ENCODE results near the gene ATL2.
"Not testable (repeated sequence)": the region's sequence is repeated elsewhere in the genome, so short reads cannot be mapped to it uniquely, and the experiment has no call there.

ATL2 gene

GRCh38 chr2:38322224-38322914 lies 54.7 kb downstream of the ATL2 start:
- no peak for DNase-seq

DNA sequence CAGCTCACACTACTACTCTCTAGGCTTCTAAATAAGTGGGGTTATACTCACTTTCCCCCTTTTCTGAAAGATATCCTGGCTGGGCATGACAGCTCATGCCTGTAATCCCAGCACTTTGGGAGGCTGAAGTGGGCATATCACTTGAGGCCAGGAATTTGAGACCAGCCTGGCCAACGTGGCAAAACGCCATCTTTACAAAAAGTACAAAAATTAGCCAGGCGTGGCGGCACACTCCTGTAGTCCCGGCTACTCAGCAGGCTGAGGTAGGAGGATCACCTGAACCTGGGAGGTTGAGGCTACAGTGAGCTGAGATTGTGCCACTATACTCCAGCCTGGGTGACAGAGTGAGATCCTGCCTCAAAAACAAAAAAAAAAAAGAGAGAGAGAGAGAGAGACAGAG lies 57.8 kb downstream of the ATL2 start:
- not testable (repeated sequence) for DNase-seq

GRCh38 chr2:38317725-38318124 lies 59.3 kb downstream of the ATL2 start:
- DNase-seq: no peak

- DNase-seq: peak; percentile 10
These were observed 61.3 kb downstream of the ATL2 start for GRCh38 chr2:38315707-38316333.

- no peak for DNase-seq
These were observed 68.3 kb downstream of the ATL2 start for GRCh38 chr2:38308821-38309220.

DNA sequence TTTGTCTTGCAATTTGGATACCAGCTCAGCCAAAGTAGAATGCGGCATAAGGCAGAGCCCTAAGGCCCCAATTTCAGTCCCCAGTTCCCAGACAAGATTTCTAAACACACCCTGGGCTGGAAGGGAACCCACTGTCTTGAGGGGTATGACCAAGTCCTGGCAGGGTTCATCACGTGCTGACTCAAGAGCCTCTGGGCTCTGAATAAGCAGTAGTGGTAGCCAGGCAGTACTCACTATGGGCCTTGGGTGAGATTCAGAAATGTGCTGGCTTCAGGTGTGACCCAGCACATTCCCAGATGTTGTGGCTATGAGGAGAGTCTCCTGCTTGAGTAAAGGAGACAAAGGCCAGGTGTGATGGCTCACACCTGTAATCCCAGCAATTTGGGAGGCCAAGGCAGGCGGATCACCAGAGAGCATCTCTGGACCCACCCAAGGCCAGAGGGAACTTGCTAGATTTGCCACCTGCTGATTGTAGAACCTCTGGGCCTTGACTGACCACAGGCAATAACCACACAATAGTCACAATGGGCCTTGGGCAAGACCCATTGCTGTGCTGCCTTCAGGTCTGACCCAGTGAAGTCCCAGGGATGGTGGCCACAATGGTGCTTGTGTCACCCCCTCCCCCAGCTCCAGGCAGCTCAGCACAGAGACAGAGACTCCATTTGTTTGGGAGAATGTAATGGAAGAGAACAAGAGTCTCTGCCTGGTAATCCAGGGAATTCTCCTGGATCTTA lies 74.9 kb downstream of the ATL2 start:
- DNase-seq: no peak

DNA sequence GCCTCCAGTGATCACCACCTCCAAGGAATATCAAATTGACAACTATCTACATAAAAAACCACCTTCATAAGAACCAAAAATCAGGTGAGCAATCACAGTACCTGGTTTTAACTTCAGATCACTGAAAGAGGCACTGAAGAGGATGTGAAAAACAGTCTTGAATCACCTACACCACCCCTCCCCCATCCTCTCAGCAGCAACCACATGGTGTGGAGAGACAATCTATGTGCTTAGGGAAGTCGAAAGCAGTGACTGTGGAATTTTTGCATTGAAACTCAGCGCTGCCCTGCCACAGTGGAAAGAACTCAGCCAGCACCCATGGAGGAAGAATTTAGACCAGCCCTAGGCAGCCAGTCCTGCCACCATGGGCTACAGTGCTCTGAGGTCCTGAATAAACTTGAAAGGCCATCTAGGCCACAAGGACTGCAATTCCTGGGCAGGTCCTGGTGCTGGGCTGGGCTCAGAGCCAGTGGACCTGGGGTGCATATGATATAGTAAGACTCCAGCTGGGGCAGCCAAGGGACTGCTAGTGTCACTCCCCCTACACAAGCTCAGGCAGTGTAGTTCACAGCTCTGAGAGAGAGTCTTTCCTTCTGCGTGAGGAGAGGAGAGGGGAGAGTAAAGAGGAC lies 75.6 kb downstream of the ATL2 start:
- peak; percentile 15 for DNase-seq

DNA sequence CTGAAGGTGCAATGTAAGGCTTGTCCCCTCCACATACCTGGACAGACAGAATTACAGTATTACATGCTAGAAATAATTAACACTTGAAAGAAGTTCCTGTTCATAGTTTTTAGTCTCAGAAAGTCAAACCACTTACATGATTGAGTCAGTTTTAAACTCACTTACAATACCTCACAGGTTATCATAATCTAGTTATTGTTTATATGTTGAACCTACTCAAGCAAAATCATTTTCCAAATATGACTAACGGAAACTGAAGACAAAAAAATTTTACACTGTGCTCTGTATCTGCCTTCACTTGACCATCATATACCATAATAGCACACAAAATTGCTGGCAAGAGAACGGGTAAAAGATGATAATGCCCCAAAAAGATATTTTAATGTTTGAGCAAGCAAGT lies 78.5 kb downstream of the ATL2 start:
- no peak for DNase-seq

- no peak for DNase-seq
These were observed 80.8 kb downstream of the ATL2 start for GRCh38 chr2:38296197-38296780.

DNA sequence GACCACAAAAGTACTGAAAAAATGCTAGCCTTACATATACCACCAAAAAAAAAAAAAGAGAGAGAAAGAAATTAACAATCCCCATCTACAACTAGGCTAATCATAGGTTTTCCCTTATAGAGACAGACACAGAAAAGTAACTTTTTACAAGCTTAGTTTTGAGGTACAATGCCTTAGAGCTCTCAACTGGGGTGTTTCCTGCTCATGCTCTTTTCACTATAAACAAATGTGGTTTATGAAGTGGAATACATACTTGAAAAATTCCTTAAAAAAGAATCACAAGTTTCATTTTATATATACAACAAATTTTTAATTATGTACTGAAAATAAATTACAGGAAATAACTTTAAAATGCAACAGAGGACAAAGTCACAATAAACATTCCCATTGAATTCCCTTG lies 82.5 kb downstream of the ATL2 start:
- no peak for DNase-seq

GRCh38 chr2:38293152-38293865 lies 83.8 kb downstream of the ATL2 start:
- DNase-seq: no peak

DNA sequence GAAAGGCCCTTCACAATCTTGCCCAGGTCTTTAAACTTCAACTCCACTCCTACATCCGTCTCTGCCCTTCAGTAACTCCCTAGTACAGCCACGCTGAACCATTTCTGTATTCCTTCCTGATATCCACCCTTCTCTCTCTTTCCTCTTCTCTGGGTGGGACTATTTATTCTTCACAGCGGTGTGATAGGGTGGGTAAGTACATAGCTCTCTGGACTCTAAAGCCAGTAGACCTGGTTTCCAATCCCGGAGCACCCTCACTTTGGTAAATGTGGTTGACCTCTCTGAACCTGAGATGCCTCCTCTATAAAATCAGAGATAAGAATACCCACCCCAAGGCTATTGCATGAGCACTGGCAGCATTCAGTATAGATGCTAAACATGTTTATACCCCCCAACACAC lies 86.7 kb downstream of the ATL2 start:
- DNase-seq: no peak

GRCh38 chr2:38284971-38285370 lies 92.1 kb downstream of the ATL2 start:
- no peak for DNase-seq

DNA sequence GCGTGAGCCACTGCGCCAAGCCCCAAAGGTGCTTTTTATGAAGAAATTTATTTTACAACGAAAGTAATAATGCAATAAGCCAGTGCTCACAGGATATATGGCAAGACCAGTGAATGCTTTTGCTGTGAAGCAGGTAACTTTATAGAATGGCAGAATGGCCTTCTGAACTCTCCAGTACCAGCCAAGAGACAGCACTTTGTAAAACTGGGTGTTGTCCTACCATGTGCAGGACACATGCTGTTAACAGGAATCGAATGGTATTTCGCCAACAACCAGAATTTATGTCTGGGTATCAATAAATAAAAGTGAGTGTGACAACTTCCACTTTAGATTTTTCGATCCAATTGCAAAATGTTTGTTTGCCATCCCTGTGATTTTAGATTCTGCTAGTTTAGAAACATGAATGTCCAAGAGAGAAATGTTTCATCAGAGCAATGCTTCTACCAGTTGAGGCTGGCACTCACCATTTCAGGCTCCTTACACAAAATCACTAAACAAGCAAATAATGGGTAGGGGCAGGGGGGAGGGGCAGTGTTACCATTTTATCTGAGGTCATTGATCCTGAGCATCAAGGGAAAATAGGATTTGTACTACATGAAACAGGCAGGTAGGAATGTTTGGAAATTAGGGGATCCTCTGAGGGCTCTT lies 95.9 kb downstream of the ATL2 start:
- no peak for DNase-seq

- no peak for DNase-seq
These were observed 97.9 kb downstream of the ATL2 start for GRCh38 chr2:38279201-38279600.

- not testable (repeated sequence) for DNase-seq
These were observed 99.0 kb downstream of the ATL2 start for GRCh38 chr2:38278117-38278438.

DNA sequence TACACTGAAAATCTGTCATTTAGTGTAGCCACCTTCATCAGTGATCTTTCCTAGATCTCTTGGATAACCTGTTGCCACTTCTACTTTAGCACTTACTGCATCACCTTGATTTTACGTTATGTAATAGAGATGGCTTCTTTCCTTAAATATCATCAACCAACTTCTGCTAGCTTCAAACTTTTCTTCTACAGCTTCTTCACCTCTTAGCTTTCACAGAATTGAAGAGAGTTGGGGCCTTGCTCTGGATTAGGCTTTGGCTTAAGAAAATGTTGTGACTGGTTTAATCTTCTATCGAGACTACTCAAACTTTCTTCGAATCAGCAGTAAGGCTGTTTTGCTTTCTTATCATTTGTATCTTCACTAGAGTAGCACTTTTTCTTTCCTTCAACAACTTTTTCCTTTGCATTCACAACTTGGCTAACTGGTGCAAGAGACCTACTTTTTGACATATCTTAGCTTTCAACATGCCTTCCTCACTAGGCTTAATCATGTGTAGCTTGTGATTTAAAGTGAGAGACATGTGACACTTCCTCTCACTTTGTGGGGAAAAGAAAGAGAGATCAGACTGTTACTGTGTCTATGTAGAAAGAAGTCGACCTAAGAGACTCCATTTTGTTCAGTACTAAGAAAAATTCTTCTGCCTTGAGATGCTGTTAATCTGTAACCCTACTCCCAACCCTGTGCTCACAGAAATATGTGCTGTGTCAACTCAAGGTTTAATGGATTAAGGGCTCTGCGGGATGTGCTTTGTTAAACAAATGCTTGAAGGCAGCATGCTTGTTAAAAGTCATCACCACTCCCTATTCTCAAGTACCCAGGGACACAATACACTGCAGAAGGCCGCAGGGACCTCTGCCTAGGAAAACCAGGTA lies 99.6 kb downstream of the ATL2 start:
- DNase-seq: no peak

DNA sequence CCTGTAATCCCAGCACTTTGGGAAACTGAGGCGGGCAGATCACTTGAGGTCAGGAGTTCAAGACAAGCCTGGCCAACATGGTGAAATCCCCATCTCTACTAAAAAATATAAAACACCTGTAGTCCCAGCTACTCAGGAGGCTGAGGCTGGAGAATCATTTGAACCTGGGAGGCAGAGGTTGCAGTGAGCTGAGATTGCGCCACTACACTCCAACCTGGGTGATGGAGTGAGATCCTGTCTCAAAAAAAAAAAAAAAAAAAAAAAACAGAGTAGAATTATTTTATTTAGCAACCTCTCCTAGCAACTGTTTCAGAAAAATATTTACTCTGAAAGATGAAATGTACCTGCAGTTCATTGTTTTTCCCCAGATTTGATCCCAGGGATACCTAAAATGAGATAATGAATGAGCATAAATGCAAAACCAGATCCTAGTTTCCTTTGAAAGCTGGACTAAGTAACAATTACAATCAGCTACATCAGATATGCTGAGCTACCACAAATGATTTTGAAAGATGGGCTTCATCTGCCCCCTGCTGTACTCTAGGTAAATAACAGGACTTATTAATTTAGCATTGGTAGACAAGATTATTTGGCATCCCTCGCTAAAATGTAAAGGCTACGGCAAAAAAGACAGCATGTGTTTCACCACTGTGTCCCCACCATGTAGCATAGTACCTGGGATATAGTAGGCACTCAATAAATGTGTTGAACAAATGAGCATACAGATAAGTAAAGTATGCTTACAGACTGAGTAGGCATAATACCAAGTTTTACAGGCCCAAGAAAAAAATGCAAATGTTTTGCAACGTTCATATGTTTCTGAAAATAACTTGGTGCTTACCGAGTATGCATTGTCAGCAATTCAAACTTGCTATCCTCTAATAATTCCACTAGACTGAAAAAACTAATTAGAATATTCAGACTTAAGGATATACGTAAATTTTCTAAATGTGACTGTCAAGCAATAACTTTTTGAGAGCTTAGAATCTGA lies 102.5 kb downstream of the ATL2 start:
- DNase-seq: peak; percentile 42

DNA sequence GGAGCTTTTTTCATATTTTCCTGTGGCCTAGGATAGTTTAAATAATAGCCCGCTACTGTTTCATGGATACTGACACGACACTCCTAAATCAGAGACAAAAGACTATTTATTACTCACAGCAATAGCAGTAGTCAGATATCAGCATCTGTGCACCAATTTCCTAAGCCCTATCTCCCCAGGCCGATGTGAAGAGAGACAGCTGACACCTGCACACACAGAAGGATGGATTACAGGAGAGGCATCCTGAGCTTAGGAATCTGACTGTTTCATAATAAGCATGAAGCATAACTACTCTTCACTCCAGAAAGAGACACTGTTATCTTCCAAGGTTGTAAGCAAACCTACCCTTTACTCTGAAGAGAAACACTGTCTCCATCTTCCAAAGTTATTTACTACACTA lies 105.4 kb downstream of the ATL2 start:
- DNase-seq: no peak

DNA sequence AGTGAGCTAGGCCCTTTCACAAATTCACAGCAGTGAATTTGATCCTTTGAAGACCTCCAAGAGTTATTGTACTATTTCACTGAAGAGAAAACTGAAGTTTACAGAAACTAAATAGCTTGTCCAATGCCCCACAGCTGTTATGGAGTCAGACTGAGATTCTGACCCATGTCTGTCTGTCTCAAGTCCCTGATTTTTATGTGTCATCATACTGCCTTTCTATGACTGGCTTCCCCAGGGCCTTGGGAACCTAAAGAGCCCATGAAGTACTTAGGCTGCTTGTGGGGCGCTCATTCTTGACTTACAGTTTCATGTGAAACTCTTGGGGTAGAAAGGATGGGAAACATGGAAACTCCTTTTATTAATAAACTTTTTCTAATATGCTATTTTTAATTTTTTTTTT lies 107.7 kb downstream of the ATL2 start:
- no peak for DNase-seq
